Urinary bladder (tissue), 4 donors: ENCODE data around the gene ALOX12B. TPM values are rescaled to one million over a fixed set of nuclear protein-coding genes. Genes with fewer than 3 reads are reported as not detected.
A peak's percentile ranks its signal among the peaks of the same experiment; 100 is the strongest.

ENCODE experiments used
- DNase-seq: peaks from one replicate; pipeline ENCODE4 v3.0.0-alpha.2; 2015; ENCODE audit errors: extremely low spot score
- H3K27ac ChIP-seq: one replicate; pipeline ENCODE4 v1.5.1; 2013; ENCODE audit warnings: low read depth, mild to moderate bottlenecking, moderate library complexity
- H3K36me3 ChIP-seq: one replicate; pipeline ENCODE4 v1.6.1; 2013; ENCODE audit warnings: mild to moderate bottlenecking, moderate library complexity; ENCODE audit not compliant: insufficient read depth
- H3K4me1 ChIP-seq: one replicate; pipeline ENCODE4 v1.6.1; 2013; ENCODE audit warnings: mild to moderate bottlenecking, moderate library complexity; ENCODE audit not compliant: insufficient read depth
- H3K4me3 ChIP-seq: one replicate; pipeline ENCODE4 v1.5.1; 2013; ENCODE audit warnings: low read depth, low read length
- WGBS: extraction: QIAGEN DNeasy Blood & Tissue Kit; methylation state at CpG from one replicate; pipeline ENCODE4 v1.1.7; 2013; 5-methylcytosine and 5-hydroxymethylcytosine counted together
- polyA plus RNA-seq: library from polyadenylated mRNA; stranded (reverse); fragments of 200-250 nt; gene quantifications from one replicate; pipeline ENCODE4 v1.2.3, GENCODE V29; 2013
- total RNA-seq: library from RNA; depleted of rRNA; stranded (reverse); fragments of >200 nt; gene quantifications from one replicate; pipeline ENCODE4 v1.2.3, GENCODE V29; 2014
- donor health status: healthy with polysubstance abuse.
- donor health status: healthy.

ALOX12B gene
- total and polyA plus RNA-seq, 2 donors: 0.11 TPM; not detected in 1

DNA sequence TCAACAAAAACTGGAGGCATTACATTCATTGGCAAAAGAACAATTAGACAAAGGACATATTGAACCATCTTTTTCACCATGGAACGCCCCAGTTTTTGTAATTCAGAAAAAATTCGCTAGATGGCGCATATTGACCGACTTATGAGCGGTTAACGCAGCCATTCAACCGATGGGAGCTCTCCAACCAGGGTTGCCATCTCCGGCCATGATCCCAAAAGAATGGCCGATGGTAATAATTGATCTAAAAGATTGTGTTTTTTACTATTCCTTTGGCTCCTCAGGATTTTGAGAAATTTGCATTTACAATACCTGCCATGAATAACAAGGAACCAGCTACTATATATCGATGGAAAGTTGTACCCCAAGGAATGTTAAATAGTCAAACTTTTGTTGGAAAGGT, 27.2 kb downstream of the ALOX12B start:
- WGBS: 7% methylated on average over 10 of the region's 10 CpGs
- Histone ChIP-seq H3K4me1 (peaks cover 3% of the 10 kb centered on the region), H3K36me3 (no peaks in the 10 kb centered on the region), H3K27ac (no peak overlapping the region), H3K4me3 (no peak overlapping the region)
- peak; percentile 76 for DNase-seq

GRCh38 chr17:8059131-8059530, 28.4 kb downstream of the ALOX12B start:
- Histone ChIP-seq H3K4me1 (peaks cover 3% of the 10 kb centered on the region), H3K4me3 (no peak overlapping the region), H3K36me3 (no peaks in the 10 kb centered on the region), H3K27ac (no peak overlapping the region)
- WGBS: 18% methylated on average over 7 of the region's 7 CpGs
- DNase-seq: no peak

DNA sequence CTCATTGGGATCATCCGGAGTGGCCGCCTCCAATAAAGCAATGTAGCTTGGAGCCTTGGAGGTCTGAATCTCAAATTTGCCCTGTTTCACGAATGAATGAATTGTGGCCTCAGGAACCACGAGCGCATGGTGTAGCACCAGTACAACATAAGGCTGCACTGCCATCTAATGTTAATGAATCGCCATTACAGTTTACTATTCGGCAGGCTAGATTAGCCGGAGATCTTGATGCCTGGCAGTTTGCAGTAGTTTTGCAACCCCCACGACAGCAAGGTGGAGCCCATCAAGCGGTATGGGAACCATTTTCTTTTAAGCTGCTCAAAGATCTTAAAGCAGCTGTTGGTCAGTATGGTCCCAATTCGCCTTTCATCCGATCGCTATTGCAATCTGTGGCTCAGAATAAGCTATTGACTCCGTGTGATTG, 29.8 kb downstream of the ALOX12B start:
- peaks cover 3% of the 10 kb centered on the region for H3K4me1 ChIP-seq
- H3K36me3 ChIP-seq: no peaks in the 10 kb centered on the region
- 4% methylated on average over 14 of the region's 14 CpGs for WGBS
- no peak overlapping the region for H3K4me3 ChIP-seq
- peak; percentile 64 for DNase-seq
- H3K27ac ChIP-seq: no peak overlapping the region

- WGBS: 47% methylated on average over 17 of the region's 17 CpGs
- H3K27ac ChIP-seq: no peak overlapping the region
- DNase-seq: no peak
- no peak overlapping the region for H3K4me3 ChIP-seq
- peaks cover 3% of the 10 kb centered on the region for H3K4me1 ChIP-seq
- H3K36me3 ChIP-seq: no peaks in the 10 kb centered on the region
Observed at GRCh38 chr17:8056976-8057625, 30.4 kb downstream of the ALOX12B start.

- H3K36me3 ChIP-seq: no peaks in the 10 kb centered on the region
- WGBS: 28% methylated on average over 14 of the region's 14 CpGs
- no peak overlapping the region for H3K4me3 ChIP-seq
- no peak for DNase-seq
- peak overlapping the region; percentile 60 for H3K27ac ChIP-seq
- peaks cover 3% of the 10 kb centered on the region for H3K4me1 ChIP-seq
Observed at GRCh38 chr17:8056232-8056975, 31.1 kb downstream of the ALOX12B start.

DNA sequence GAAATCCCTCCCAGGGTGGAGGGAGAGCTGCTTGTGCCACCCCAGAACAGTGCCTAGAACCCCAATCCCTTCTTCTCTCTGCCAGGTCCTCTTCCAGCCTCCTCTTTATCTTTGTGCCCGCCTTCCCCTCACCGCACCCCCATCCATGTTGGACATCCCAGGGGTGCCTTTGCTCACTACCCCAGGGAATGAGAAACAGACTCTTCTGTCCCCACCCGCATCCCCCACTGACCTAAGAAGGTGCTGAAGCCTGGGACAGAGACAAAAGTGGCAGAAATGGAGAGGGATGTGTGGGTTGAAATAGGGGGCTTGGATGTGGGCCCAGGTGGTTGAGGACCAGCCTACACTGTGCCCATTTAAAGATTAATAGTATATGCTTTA, 31.7 kb downstream of the ALOX12B start:
- WGBS: 87% methylated on average over 3 of the region's 3 CpGs
- Histone ChIP-seq H3K4me1 (peaks cover 3% of the 10 kb centered on the region), H3K4me3 (no peak overlapping the region), H3K27ac (peak overlapping the region; percentile 60), H3K36me3 (no peaks in the 10 kb centered on the region)
- DNase-seq: no peak

- peaks cover 3% of the 10 kb centered on the region for H3K4me1 ChIP-seq
- 90% methylated on average over 7 of the region's 7 CpGs for WGBS
- DNase-seq: no peak
- H3K27ac ChIP-seq: no peak overlapping the region
- H3K36me3 ChIP-seq: no peaks in the 10 kb centered on the region
- H3K4me3 ChIP-seq: no peak overlapping the region
Observed at GRCh38 chr17:8053600-8053999, 33.9 kb downstream of the ALOX12B start.

- Histone ChIP-seq H3K27ac (no peak overlapping the region), H3K36me3 (no peaks in the 10 kb centered on the region), H3K4me3 (no peak overlapping the region), H3K4me1 (peaks cover 3% of the 10 kb centered on the region)
- DNase-seq: no peak
- WGBS: 89% methylated on average over 6 of the region's 6 CpGs
Observed at GRCh38 chr17:8052256-8053252, 35.0 kb downstream of the ALOX12B start.

GRCh38 chr17:8051831-8052230, 35.7 kb downstream of the ALOX12B start:
- WGBS: 89% methylated on average over 7 of the region's 7 CpGs
- H3K27ac ChIP-seq: no peak overlapping the region

DNA sequence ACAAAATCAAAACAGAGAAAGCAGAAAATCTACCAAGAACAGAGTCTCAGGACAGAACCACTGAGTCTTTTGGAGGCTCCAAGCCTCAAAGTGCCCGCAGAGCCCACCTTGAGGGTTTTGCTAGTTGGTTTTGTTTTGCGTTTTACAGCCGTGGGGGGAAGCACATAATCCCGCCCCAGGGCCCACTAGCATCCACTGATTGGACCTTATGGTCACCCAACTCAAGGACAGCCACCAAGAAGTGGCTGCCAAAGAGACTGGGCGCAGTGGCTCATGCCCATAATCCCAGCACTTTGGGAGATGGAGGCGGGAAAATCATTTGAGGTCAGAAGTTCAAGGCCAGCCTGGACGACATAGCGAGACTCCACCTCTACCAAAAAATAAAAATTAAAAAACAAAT, 38.8 kb downstream of the ALOX12B start:
- Histone ChIP-seq H3K27ac (no peak overlapping the region), H3K36me3 (no peaks in the 10 kb centered on the region), H3K4me3 (no peak overlapping the region), H3K4me1 (no peaks in the 10 kb centered on the region)
- WGBS: 89% methylated on average over 8 of the region's 8 CpGs
- DNase-seq: no peak

More at GRCh38 chr17:8051831-8052230, 35.7 kb downstream of the ALOX12B start:
- no peak for DNase-seq
- Histone ChIP-seq H3K4me1 (peaks cover 3% of the 10 kb centered on the region), H3K4me3 (no peak overlapping the region), H3K36me3 (no peaks in the 10 kb centered on the region)

DNA sequence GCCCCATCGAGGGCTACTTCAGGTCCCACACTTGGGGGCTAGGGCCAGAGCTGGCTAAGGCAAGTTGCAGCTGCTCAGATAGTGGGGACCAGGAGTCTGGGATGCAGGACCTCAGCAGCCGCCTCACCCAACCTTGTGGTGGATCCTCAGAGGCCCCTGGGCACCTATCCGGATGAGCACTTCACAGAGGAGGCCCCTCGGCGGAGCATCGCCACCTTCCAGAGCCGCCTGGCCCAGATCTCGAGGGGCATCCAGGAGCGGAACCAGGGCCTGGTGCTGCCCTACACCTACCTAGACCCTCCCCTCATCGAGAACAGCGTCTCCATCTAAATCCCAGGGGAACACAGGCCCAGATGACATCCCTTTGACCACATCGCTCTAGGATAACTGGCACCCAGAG, 39.3 kb downstream of the ALOX12B start:
- H3K4me1 ChIP-seq: no peaks in the 10 kb centered on the region
- WGBS: 87% methylated on average over 12 of the region's 12 CpGs
- no peak for DNase-seq
- H3K36me3 ChIP-seq: no peaks in the 10 kb centered on the region
- H3K27ac ChIP-seq: no peak overlapping the region
- H3K4me3 ChIP-seq: no peak overlapping the region

GRCh38 chr17:8047769-8048110, 39.8 kb downstream of the ALOX12B start:
- H3K4me1 ChIP-seq: no peaks in the 10 kb centered on the region
- no peak overlapping the region for H3K27ac ChIP-seq
- no peak for DNase-seq
- H3K36me3 ChIP-seq: no peaks in the 10 kb centered on the region
- 94% methylated on average over 4 of the region's 4 CpGs for WGBS
- H3K4me3 ChIP-seq: no peak overlapping the region

- no peak for DNase-seq
- Histone ChIP-seq H3K36me3 (no peaks in the 10 kb centered on the region), H3K4me3 (no peak overlapping the region), H3K4me1 (no peaks in the 10 kb centered on the region), H3K27ac (no peak overlapping the region)
- 78% methylated on average over 24 of the region's 24 CpGs for WGBS
Observed at GRCh38 chr17:8046929-8047768, 40.4 kb downstream of the ALOX12B start.
